K562 (cell line): Measurements from ENCODE around the gene NFATC1. TPM values are rescaled to one million over a fixed set of nuclear protein-coding genes. Genes with fewer than 3 reads are reported as not detected.

Experiments
- ATAC-seq: fragments of 200-7000 bp; cut with Tn5 transposase; 3 replicates; pipeline ENCODE4 v1.9.1; 2020; ENCODE audit warnings: moderate library complexity
- BruUV-seq: library from RNA; stranded (reverse); fragments of 400-500 nt; replicated peaks from 2 replicates; lab custom pipeline; 2021; lab: Mats Ljungman, UMichigan
- CTCF ChIA-PET: fragments of 300-600 bp; formaldehyde crosslinking; extraction: SDS; loops from one replicate; lab custom pipeline; 2021; ENCODE audit warnings: low intra/inter-chr PET ratio; lab: Yijun Ruan, JAX
- POLR2A ChIA-PET: fragments of 300-600, 350-650 bp; sonication (Branson Sonifier 250); formaldehyde crosslinking; extraction: SDS; loops from one replicate; lab custom pipeline; 2021; ENCODE audit warnings: antibody characterized with exemption, inconsistent platforms; lab: Yijun Ruan, JAX
- DNase-seq, 4 experiments: peaks; one replicate each; pipeline versions ENCODE4 v3.0.0 to v3.0.0-alpha.2; 2011 to 2018; ENCODE audit warnings: low spot score in 3 of 4, mixed read lengths in 3 of 4; ENCODE audit errors: extremely low read depth in 1 of 4
- FAIRE-seq: peaks from 2 replicates; lab custom pipeline; 2011; peaks lifted over from hg19 to GRCh38; lab: Jason Lieb, UNC
- H2AFZ ChIP-seq: 2 replicates; pipeline ENCODE4 v1.6.0; 2011; ENCODE audit warnings: low read depth, low read length, control low read depth, inconsistent platforms
- H3K27ac ChIP-seq: fragments of 200-600 bp; 3 replicates; pipeline ENCODE4 v1.8.0; 2011; ENCODE audit warnings: low read depth, mild to moderate bottlenecking, control low read depth, inconsistent platforms, low read length, moderate library complexity, mixed read lengths; ENCODE audit errors: extremely low read depth
- H3K27me3 ChIP-seq, 2 experiments: fragments of 300-600 bp in 1 of 2; 2 replicates in 1 of 2; 3 replicates in 1 of 2; pipeline versions ENCODE4 v1.6.0 to v1.8.0; 2011; ENCODE audit warnings: inconsistent platforms in 2 of 2, low read length in 2 of 2, mild to moderate bottlenecking in 1 of 2, mixed read lengths in 1 of 2, moderate library complexity in 1 of 2; ENCODE audit not compliant: control insufficient read depth in 2 of 2, insufficient read depth in 2 of 2
- H3K36me3 ChIP-seq: fragments of 300-600 bp; 3 replicates; pipeline ENCODE4 v1.8.0; 2011; ENCODE audit warnings: mild to moderate bottlenecking, low read length, inconsistent platforms; ENCODE audit not compliant: control insufficient read depth, insufficient read depth
- H3K4me1 ChIP-seq, 2 experiments: fragments of 200-600 bp in 1 of 2; replicated peaks in 1 of 2; 2 replicates in 1 of 2; 3 replicates in 1 of 2; pipeline versions ENCODE4 v1.5.1 to v1.8.0; 2011; ENCODE audit warnings: inconsistent platforms in 2 of 2, low read length in 2 of 2, mild to moderate bottlenecking in 1 of 2, mixed read lengths in 1 of 2, moderate library complexity in 1 of 2; ENCODE audit not compliant: control insufficient read depth in 2 of 2, insufficient read depth in 2 of 2
- H3K4me2 ChIP-seq: 2 replicates; pipeline ENCODE4 v1.6.1; 2011; ENCODE audit warnings: low read length, control low read depth, inconsistent platforms, mixed read lengths; ENCODE audit not compliant: insufficient read depth
- H3K4me3 ChIP-seq: fragments of 200-600 bp; sonication (generic), shearing (Covaris generic); 2 replicates; pipeline ENCODE4 v1.5.1; 2016; ENCODE audit warnings: control low read depth, inconsistent platforms
- H3K79me2 ChIP-seq: fragments of 200-600 bp; 3 replicates; pipeline ENCODE4 v1.8.0; 2011; ENCODE audit warnings: low read length, inconsistent platforms; ENCODE audit not compliant: control insufficient read depth, insufficient read depth
- H3K9ac ChIP-seq, 2 experiments: 2 replicates each; pipeline versions ENCODE4 v1.6.0 to v1.6.1; 2011; ENCODE audit warnings: low read depth in 2 of 2, low read length in 2 of 2, control low read depth in 1 of 2, inconsistent platforms in 1 of 2, mild to moderate bottlenecking in 1 of 2, mixed read lengths in 1 of 2; ENCODE audit not compliant: insufficient read depth in 1 of 2
- H3K9me1 ChIP-seq: one replicate; pipeline ENCODE4 v1.6.0; 2011; ENCODE audit warnings: inconsistent platforms, mild to moderate bottlenecking, low read length, moderate library complexity; ENCODE audit not compliant: control insufficient read depth, insufficient read depth
- H3K9me3 ChIP-seq: replicated peaks from 2 replicates; pipeline ENCODE4 v1.5.1; 2011; ENCODE audit warnings: low read depth, low read length, inconsistent platforms; ENCODE audit not compliant: control insufficient read depth, insufficient read depth
- H4K20me1 ChIP-seq: replicated peaks from 2 replicates; pipeline ENCODE4 v1.6.1; 2011; ENCODE audit warnings: low read length, inconsistent platforms, mixed read lengths; ENCODE audit not compliant: control insufficient read depth, insufficient read depth
- CREB1 ChIP-seq, 2 experiments: sonication (generic) in 1 of 2; formaldehyde crosslinking in 1 of 2; IDR thresholded peaks; 2 replicates each; pipeline versions ENCODE4 v1.6.1 to v1.8.0; 2012 to 2022; ENCODE audit warnings: inconsistent platforms in 1 of 2, mild to moderate bottlenecking in 1 of 2, missing genetic modification reagents in 1 of 2, moderate library complexity in 1 of 2
- EGR1 ChIP-seq: fragments of 450-650 bp; conservative IDR thresholded peaks from 2 replicates; pipeline ENCODE4 v1.6.1; 2017; ENCODE audit warnings: mild to moderate bottlenecking
- ESRRB ChIP-seq: fragments of 250-450 bp; sonication (Bioruptor Pico); IDR thresholded peaks from 2 replicates; pipeline ENCODE4 v1.5.0; 2020; ENCODE audit warnings: mild to moderate bottlenecking, moderate library complexity, borderline replicate concordance
- GTF3C2 ChIP-seq: IDR thresholded peaks from 3 replicates; pipeline ENCODE4 v1.6.1; 2011; ENCODE audit warnings: borderline replicate concordance, mild to moderate bottlenecking, moderate library complexity; ENCODE audit not compliant: insufficient read length; ENCODE audit errors: extremely low read depth
- HMBOX1 ChIP-seq: sonication (generic); IDR thresholded peaks from 2 replicates; pipeline ENCODE4 v1.6.1; 2016
- SPI1 ChIP-seq: IDR thresholded peaks from 2 replicates; pipeline ENCODE4 v1.6.1; 2011; ENCODE audit warnings: low read depth, low read length, control low read depth, borderline replicate concordance
- TSHZ1 ChIP-seq: fragments of 250-450 bp; sonication (Bioruptor Pico); IDR thresholded peaks from 2 replicates; pipeline ENCODE4 v1.4.0; 2020; ENCODE audit warnings: mild to moderate bottlenecking, moderate library complexity
- ZNF592 ChIP-seq: fragments of 450-650 bp; IDR thresholded peaks from 2 replicates; pipeline ENCODE4 v1.6.1; 2017; ENCODE audit warnings: antibody characterized with exemption, mild to moderate bottlenecking
- WGBS: fragments of 100-300 bp; shearing (Covaris generic); methylation state at CpG from one replicate; pipeline ENCODE4 v1.1.6; 2016; ENCODE audit warnings: low coverage, mixed read lengths; ENCODE audit not compliant: insufficient coverage; ENCODE audit errors: missing lambda C conversion rate; 5-methylcytosine and 5-hydroxymethylcytosine counted together
- in situ Hi-C: fragments of 300-500 bp; cut with MboI; formaldehyde crosslinking; loops from 4 replicates; pipeline ENCODE4 v1.15.0; 2018; ENCODE audit warnings: inconsistent platforms, mixed read lengths
- intact Hi-C: fragments of 100-400 bp; cut with micrococcal nuclease; formaldehyde crosslinking; loops from 2 replicates; pipeline ENCODE4 v1.14.2; 2022
- polyA plus RNA-seq, 8 experiments: library from polyadenylated mRNA; depleted of rRNA in 4 of 8; stranded (reverse) in 5 of 8; unstranded in 3 of 8; fragments of >200 nt; fragmentation: Nextera tagmentation in 2 of 8; fragmentation: Illumina TruSeq in 1 of 8; extraction: Ambion mirVana in 2 of 8; extraction: Trizol in 1 of 8; gene quantifications; 2 replicates each; pipeline versions ENCODE4 v1.2.1 to v1.2.3, GENCODE V29; 2011 to 2014; ENCODE audit warnings: inconsistent platforms in 1 of 8, missing spikeins in 1 of 8
- total RNA-seq, 7 experiments: library from RNA; depleted of rRNA in 6 of 7; stranded (reverse); fragments of >200 nt in 6 of 7; fragmentation: Illumina TruSeq in 2 of 7; extraction: Trizol in 2 of 7; gene quantifications; 2 replicates each; pipeline versions ENCODE4 v1.2.1 to v1.2.3, GENCODE V29; 2011 to 2021; ENCODE audit warnings: low replicate concordance in 1 of 7

NFATC1 gene
- total and polyA plus RNA-seq, 9 of the 15 experiments (the other 6 are each of a cell fraction or from before 2014, with no cell fraction given) = 1.1 to 16.4 (median 2.5) TPM

- TF ChIP-seq CREB1 (IDR thresholded peaks at IDR 0.05) = peak; percentile 65
- peak; percentile 72 for TF ChIP-seq CREB1 (CRISPR knock-in tag; IDR thresholded peaks at IDR 0.05)
These were observed 17.3 kb downstream of the NFATC1 start (continued) for GRCh38 chr18:79413025-79413424.

- FAIRE-seq (no peak), ATAC-seq (no peak; the same call in 1 of the 3 replicates), DNase-seq (no peak)
- no peaks in the 10 kb centered on the region for H3K9me3 ChIP-seq
- CTCF ChIA-PET = no interaction called here
- POLR2A ChIA-PET = no interaction called here
- H2AFZ ChIP-seq = no peak overlapping the region
- H3K4me3 ChIP-seq = no peak overlapping the region
- in situ Hi-C loops = no loop called here
- WGBS = 96% methylated on average over 9 of the region's 16 CpGs
- H3K4me2 ChIP-seq = no peak overlapping the region
- peaks cover 12% of the 10 kb centered on the region; the same call in 2 of the 3 replicates for H3K79me2 ChIP-seq
- H4K20me1 ChIP-seq = no peaks in the 10 kb centered on the region; the same call in 1 of the 2 replicates
- peaks cover 8 to 20% of the 10 kb centered on the region in 2 experiments; a peak in 4 of 5 replicates for H3K4me1 ChIP-seq
- H3K36me3 ChIP-seq = peaks cover 9% of the 10 kb centered on the region; the same call in 2 of the 3 replicates
- no TSS peak for BruUV-seq
- no peaks in the 10 kb centered on the region for H3K9me1 ChIP-seq
- no peak overlapping the region; the same call in 2 of the 3 replicates for H3K27ac ChIP-seq
- H3K9ac ChIP-seq = no peak overlapping the region
- no peaks in the 10 kb centered on the region for H3K27me3 ChIP-seq
- intact Hi-C loops = no loop called here
- TF ChIP-seq ESRRB (CRISPR knock-in tag) (no peak), GTF3C2 (no peak), HMBOX1 (no peak), EGR1 (no peak), SPI1 (no peak), TSHZ1 (CRISPR knock-in tag) (no peak), ZNF592 (no peak)
These were observed 17.7 kb downstream of the NFATC1 start for GRCh38 chr18:79413426-79413825.
